ENCODE measurements around the gene CASP10. TPM values are rescaled to one million over a fixed set of nuclear protein-coding genes. Genes with fewer than 3 reads are reported as not detected.

CASP10 gene
- total and polyA plus RNA-seq, 9 of the 15 experiments (the other 6 are each of a cell fraction or from before 2014, with no cell fraction given): 7.1 to 20.4 (median 10.8) TPM

DNA sequence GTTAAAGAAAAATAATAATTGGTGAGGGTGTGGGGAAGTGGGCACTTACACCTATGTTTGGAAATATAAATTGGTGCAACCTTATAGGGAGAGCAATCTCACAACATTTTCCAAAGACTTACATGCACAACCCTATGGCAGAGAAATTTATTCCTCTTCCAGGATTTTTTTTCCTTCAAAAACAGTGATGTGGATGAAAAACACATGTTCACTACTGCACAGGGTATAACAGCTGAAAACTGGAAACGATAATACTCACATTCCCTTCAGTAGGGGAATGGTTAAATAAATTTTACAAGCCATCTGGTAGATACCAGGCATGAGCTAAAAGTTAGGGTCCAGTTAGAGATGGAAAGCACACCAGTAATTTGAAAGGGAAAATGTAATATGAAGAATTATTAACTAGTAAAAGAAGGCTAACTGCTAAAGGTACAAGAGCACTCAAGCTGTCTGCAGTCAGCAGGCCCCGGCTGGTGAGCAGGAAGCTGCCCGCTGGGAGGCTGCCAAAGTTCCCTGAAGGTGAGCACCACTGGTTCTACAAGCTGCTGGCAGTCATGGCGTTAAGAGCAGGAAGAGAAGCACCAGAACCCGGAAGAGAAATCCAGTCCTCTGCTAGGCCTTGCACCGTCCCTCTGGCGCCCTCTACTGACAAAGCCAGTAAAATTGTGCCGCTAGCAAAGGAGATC, 49.0 kb downstream of the CASP10 start (continued):
- TF ChIP-seq, protein P1, sequence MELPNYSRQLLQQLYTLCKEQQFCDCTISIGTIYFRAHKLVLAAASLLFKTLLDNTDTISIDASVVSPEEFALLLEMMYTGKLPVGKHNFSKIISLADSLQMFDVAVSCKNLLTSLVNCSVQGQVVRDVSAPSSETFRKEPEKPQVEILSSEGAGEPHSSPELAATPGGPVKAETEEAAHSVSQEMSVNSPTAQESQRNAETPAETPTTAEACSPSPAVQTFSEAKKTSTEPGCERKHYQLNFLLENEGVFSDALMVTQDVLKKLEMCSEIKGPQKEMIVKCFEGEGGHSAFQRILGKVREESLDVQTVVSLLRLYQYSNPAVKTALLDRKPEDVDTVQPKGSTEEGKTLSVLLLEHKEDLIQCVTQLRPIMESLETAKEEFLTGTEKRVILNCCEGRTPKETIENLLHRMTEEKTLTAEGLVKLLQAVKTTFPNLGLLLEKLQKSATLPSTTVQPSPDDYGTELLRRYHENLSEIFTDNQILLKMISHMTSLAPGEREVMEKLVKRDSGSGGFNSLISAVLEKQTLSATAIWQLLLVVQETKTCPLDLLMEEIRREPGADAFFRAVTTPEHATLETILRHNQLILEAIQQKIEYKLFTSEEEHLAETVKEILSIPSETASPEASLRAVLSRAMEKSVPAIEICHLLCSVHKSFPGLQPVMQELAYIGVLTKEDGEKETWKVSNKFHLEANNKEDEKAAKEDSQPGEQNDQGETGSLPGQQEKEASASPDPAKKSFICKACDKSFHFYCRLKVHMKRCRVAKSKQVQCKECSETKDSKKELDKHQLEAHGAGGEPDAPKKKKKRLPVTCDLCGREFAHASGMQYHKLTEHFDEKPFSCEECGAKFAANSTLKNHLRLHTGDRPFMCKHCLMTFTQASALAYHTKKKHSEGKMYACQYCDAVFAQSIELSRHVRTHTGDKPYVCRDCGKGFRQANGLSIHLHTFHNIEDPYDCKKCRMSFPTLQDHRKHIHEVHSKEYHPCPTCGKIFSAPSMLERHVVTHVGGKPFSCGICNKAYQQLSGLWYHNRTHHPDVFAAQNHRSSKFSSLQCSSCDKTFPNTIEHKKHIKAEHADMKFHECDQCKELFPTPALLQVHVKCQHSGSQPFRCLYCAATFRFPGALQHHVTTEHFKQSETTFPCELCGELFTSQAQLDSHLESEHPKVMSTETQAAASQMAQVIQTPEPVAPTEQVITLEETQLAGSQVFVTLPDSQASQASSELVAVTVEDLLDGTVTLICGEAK (IDR thresholded peaks at IDR 0.05): peak; percentile 86
- TF ChIP-seq, protein P1 (CRISPR knock-in tag; IDR thresholded peaks at IDR 0.05): no peak
- TF ChIP-seq ETV1 (tag; conservative IDR thresholded peaks at IDR 0.05; ENCODE audit: low read depth) (peak; percentile 48; the same call in 1 of the 2 replicates), TAF7 (tag; IDR thresholded peaks at IDR 0.05) (peak; percentile 25; the same call in 1 of the 2 replicates), NFRKB (IDR thresholded peaks at IDR 0.05; ENCODE audit: low read depth) (peak; percentile 93), TEAD4 (IDR thresholded peaks at IDR 0.05; ENCODE audit: low read length) (no peak), TEAD4 (CRISPR knock-in tag; IDR thresholded peaks at IDR 0.05; ENCODE audit: borderline replicate concordance) (no peak), ZNF785 (CRISPR knock-in tag; IDR thresholded peaks at IDR 0.05) (no peak), CBFA2T3 (IDR thresholded peaks at IDR 0.05) (no peak), TRIM28 (IDR thresholded peaks at IDR 0.05) (0 out of 2 replicates have a peak, but pooled peaks have one; percentile 38), NRF1 (conservative IDR thresholded peaks at IDR 0.05 in 1 of 2, IDR thresholded peaks at IDR 0.05 in 1 of 2) (no peak), HNRNPUL1 (IDR thresholded peaks at IDR 0.05; ENCODE audit: low read length) (no peak), ZNF644 (tag; IDR thresholded peaks at IDR 0.05; ENCODE audit: low read depth) (peak; percentile 55; the same call in 1 of the 2 replicates)
- TF ChIP-seq, protein P2, sequence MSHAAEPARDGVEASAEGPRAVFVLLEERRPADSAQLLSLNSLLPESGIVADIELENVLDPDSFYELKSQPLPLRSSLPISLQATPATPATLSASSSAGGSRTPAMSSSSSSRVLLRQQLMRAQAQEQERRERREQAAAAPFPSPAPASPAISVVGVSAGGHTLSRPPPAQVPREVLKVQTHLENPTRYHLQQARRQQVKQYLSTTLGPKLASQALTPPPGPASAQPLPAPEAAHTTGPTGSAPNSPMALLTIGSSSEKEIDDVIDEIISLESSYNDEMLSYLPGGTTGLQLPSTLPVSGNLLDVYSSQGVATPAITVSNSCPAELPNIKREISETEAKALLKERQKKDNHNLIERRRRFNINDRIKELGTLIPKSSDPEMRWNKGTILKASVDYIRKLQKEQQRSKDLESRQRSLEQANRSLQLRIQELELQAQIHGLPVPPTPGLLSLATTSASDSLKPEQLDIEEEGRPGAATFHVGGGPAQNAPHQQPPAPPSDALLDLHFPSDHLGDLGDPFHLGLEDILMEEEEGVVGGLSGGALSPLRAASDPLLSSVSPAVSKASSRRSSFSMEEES (CRISPR knock-in tag; IDR thresholded peaks at IDR 0.05): no peak

Measured in K562 (cell line).